Activated T-cell treated with anti-CD3 and anti-CD28 coated beads for 4 hours (primary cell): ENCODE results near the gene MTAP.

ENCODE experiments used
- DNase-seq: peaks from one replicate; pipeline ENCODE4 v3.0.0-alpha.2; 2020

The MTAP gene

DNA sequence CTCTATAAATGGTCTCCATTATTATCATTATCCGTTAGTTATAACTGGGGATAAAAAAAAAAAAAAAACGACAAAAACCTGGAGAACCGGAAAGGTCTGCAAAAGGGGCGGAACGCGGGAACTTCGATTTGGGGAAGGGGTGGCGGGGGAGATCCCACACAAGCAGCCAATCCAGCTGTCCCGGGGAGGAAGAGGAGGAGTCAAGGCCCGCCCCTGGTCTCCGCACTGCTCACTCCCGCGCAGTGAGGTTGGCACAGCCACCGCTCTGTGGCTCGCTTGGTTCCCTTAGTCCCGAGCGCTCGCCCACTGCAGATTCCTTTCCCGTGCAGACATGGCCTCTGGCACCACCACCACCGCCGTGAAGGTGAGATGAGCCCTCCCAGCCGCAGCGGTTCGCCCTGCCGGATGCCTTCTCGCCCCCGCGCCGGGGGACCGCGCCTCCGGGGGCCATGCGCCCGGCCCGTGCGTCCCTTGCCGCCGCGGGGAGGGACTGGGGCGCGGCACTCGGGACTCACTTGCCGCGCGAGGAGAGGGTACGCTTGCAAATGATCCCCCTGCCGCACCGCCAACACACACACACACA, at the start of gene MTAP:
MTAP (plus strand) TSS at position 219 of the 583 bp plus-strand sequence; CDS start at position 332, 113 bp downstream.
- DNase-seq = peak; percentile 53

GRCh38 chr9:21753523-21753922, 48.9 kb upstream of the MTAP start:
- DNase-seq = no peak

DNA sequence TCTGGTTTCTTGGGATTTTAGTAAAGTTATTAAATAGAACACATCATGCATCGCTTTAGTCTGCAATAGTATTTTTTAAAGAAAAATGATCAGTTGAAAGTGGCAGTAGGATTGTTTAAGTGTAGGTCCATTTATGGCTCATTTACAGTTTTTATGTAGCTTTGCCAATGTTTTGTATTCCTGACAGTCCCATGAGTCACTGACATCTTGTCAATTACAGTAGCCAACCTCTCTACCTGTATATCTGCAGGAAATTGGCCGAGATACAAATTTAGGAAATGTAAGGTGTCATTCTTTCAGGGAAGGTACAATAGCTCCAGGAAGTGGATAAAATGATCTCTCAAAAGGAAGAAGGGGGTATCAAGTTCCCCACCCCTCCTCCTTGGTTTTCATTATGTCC, 47.7 kb upstream of the MTAP start:
- no peak for DNase-seq

- DNase-seq = no peak
These were observed 43.9 kb upstream of the MTAP start for GRCh38 chr9:21758540-21758939.

- no peak for DNase-seq
These were observed 41.0 kb upstream of the MTAP start for GRCh38 chr9:21761309-21761901.

DNA sequence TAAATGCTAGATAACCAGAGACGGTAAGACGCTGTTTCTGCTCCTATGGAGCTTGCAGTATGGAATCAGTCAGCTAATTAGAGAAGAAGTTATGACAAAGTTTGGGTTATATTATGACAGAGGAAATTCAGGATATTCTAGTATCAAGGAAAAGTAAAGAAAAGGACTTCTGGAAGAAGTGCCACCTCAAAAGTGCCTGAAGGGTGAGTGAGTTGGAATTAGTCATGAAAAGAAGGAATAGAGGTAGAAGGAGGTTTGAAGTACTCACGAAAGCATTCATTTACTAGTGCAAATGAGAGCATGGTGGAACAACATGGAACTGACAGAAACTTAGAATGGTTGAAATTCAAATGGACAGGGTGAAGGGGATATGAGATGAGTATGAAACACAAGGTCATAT, 40.4 kb upstream of the MTAP start:
- no peak for DNase-seq

GRCh38 chr9:21764846-21765245, 37.6 kb upstream of the MTAP start:
- DNase-seq = no peak

DNA sequence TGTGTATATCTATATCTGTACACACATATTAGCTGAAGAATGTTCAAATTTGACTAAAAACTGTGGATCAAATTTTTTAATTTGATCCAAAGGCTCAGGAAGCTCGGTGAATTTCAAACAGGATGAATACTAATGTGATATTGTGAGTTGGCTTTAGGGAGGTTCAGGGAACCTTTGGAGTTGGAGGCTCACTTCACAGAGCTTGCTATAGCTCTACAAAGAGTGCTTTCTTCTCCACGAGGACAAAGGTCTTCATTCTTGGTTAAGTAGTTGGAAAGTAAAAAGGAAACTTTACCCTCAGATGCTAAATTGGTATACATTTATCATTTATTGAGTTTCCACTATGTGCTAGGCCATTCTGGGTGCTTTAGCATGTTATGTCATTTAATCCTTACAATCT, 36.3 kb upstream of the MTAP start:
- DNase-seq = no peak

DNA sequence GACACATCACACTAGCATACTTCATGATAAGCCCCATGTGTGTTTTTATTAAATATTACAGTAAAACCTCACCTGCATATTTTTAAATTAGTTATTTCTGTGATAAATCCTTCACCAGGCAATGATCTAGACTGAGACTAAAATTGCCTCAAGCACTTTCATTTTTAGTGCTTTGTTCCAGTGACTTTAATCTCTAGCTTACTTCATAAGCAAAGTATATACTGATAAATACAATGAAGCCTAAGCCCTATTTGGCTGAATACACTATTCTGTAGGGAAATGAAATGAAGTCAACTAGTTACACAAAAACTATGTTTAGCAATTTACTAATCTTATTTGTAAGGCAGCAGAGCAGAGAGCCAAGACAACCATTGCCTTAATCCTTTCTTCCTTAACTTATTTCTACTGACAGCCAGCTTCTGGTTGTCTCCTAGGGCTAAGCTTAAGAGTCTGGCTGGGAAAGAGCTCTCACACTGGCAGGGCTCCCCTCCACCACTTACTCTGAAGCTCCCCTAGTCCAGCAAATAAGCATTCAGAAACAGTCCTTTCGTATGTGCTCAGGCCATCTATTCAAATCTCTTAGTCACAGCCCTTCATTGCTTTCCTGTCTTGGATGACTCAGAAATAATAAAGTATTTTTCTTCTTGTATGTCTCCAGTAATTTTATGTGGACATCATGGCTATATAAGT, 31.4 kb upstream of the MTAP start:
- DNase-seq = no peak

DNA sequence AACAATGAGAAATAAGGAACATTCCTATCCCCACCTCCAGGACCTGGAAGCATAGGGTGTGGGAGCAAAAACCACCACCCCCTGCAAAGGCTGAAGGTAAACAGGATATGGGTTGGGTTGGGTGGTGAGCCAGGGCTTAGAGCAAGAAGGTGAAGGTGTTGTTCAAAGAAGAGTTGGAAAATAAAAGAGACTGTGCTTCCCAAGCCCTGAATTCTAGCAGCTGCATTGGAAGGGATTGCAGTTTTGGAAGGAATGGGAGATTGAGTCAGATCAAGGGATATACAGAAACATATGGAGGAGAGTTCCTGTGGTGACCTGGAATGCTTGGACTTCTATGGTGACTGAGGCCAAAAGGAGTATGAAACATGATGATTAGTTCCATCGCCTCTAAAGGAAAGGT, 24.7 kb upstream of the MTAP start:
- no peak for DNase-seq

DNA sequence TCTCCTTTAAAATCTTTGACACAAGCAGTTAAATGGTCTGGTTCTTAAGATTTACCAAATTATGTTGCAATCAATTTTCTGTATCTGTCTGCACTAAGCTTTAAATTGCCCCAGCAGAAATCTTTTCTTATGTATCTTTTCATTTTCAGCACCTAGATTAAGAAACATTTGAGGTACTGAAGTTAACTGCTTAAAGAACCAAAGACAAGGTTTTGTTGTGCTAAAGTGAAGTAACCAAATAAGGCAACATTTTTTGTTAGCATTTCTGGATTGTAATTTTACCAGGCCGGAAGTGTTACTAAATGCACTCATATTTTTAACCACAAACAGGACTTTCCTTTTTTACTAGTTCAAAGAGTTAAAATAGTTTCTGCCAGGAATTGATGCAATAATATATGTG, 24.1 kb upstream of the MTAP start:
- DNase-seq = no peak

DNA sequence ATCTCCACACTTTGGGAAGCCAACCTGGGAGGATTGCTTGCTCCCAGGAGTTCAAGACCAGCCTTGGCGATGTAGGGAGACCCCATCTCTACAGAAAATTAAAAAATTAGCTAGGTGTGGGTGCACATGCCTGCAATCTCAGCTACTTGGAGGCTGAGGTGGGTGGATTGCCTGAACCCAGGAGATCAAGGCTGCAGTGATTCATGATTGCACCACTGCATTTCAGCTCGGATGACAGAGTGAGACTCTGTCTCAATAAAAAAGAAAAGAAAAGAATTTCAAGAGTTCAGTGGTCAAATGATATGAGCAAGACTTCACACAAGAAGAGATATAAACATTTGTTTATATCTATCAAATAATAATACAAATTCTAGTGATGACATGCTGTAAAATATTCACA, 23.0 kb upstream of the MTAP start:
- DNase-seq = no peak

GRCh38 chr9:21781656-21782055, 20.8 kb upstream of the MTAP start:
- no peak for DNase-seq

- no peak for DNase-seq
These were observed 20.2 kb upstream of the MTAP start for GRCh38 chr9:21782205-21782604.

GRCh38 chr9:21788752-21789151, 13.7 kb upstream of the MTAP start:
- DNase-seq = no peak

GRCh38 chr9:21789541-21790037, 12.8 kb upstream of the MTAP start:
- DNase-seq = peak; percentile 45

GRCh38 chr9:21795483-21795882, 7.0 kb upstream of the MTAP start:
- DNase-seq = no peak

- DNase-seq = no peak
These were observed 5.7 kb upstream of the MTAP start for GRCh38 chr9:21796768-21797167.

- DNase-seq = no peak
These were observed 1.3 kb upstream of the MTAP start for GRCh38 chr9:21800931-21801682.

- DNase-seq = no peak
These were observed 586 bp upstream of the MTAP start for GRCh38 chr9:21801683-21802417.

- DNase-seq = no peak
These were observed 1.2 kb downstream of the MTAP start for GRCh38 chr9:21803649-21804048.

DNA sequence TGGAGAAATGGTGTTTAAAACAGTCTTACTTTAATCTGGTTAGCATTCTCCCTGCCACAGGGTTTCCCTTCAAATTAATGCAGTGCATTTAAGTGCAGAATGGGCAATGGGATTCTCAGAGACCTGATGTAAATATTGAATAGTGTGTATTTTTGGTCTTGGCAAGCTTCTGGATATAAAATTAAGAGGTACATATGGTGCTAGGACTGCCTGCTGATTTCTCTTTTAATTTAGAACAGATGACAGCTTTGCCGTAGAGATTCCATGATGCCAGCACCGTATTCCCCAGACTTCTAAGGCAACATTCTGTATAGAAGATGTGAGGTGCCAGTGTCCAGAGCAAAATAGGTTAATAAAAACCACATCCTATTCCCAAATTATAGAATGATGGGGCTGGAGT, 1.9 kb downstream of the MTAP start:
- DNase-seq = no peak

DNA sequence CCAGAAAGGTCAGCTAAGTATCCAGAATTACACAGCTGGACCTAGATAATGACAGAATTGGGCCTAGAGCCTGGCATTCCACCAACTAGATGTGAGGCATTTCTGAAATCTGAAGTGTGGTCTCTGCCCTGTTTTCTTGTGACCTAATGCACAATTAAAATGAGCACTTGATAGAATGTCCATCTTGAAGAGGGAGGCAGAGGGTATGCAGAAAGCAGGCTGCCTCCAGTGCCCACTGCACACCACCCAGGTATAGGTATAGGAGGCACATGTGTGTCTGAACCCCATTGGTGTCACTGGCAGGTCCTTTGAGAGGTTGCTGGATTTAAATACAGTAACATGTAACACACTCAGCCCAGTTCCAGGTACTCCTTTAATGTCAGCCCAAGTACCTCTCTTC, 2.4 kb downstream of the MTAP start:
- no peak for DNase-seq
